Epithelial cell of proximal tubule (primary cell): ENCODE data around the gene MYO1B. TPM values are rescaled to one million over a fixed set of nuclear protein-coding genes. Genes with fewer than 3 reads are reported as not detected.

Source experiments
- DNase-seq: peaks from one replicate; pipeline ENCODE4 v3.0.0-alpha.2; 2011; ENCODE audit warnings: low read depth
- H3K4me3 ChIP-seq: 2 replicates; pipeline ENCODE4 v1.5.1; 2011; ENCODE audit warnings: low read depth, mild to moderate bottlenecking, low read length
- CTCF ChIP-seq: conservative IDR thresholded peaks from 2 replicates; pipeline ENCODE4 v1.5.1; 2012; ENCODE audit warnings: low read depth, mild to moderate bottlenecking, low read length
- total RNA-seq: library from RNA; depleted of rRNA; stranded (reverse); fragments of >200 nt; gene quantifications from 2 replicates; pipeline ENCODE4 v1.2.3, GENCODE V29; 2015

Gene MYO1B
- total RNA-seq, 1 donor from 2014 or later = 69.6 TPM

GRCh38 chr2:191412353-191412752 lies 167.1 kb downstream of the MYO1B start:
- DNase-seq = no peak
- no peak for TF ChIP-seq CTCF
- no peak overlapping the region for H3K4me3 ChIP-seq

GRCh38 chr2:191415101-191415500 lies 169.9 kb downstream of the MYO1B start:
- no peak for TF ChIP-seq CTCF

GRCh38 chr2:191415858-191416257 lies 170.7 kb downstream of the MYO1B start:
- no peak for TF ChIP-seq CTCF
- H3K4me3 ChIP-seq = no peak overlapping the region
- DNase-seq = no peak

More at GRCh38 chr2:191415101-191415500, 169.9 kb downstream of the MYO1B start:
- H3K4me3 ChIP-seq = no peak overlapping the region
- DNase-seq = no peak

GRCh38 chr2:191417746-191418145 lies 172.5 kb downstream of the MYO1B start:
- no peak for TF ChIP-seq CTCF
- no peak for DNase-seq
- H3K4me3 ChIP-seq = no peak overlapping the region

GRCh38 chr2:191421950-191422349 lies 176.7 kb downstream of the MYO1B start:
- H3K4me3 ChIP-seq = no peak overlapping the region
- no peak for DNase-seq
- TF ChIP-seq CTCF = no peak

GRCh38 chr2:191427031-191427430 lies 181.8 kb downstream of the MYO1B start:
- no peak for TF ChIP-seq CTCF
- H3K4me3 ChIP-seq = no peak overlapping the region
- DNase-seq = no peak

- DNase-seq = no peak
- TF ChIP-seq CTCF = no peak
- no peak overlapping the region for H3K4me3 ChIP-seq
Observed at GRCh38 chr2:191428141-191428540, 182.9 kb downstream of the MYO1B start.
